Ovary (tissue), 1 donor: ENCODE measurements around the gene KCTD16.

Experiments used
- EP300 ChIP-seq: sonication (generic); formaldehyde crosslinking; IDR thresholded peaks from one replicate; pipeline ENCODE4 v1.6.1; 2017; ENCODE audit warnings: antibody characterized with exemption
- POLR2A ChIP-seq: fragments of 450-650 bp; IDR thresholded peaks from one replicate; pipeline ENCODE4 v1.6.1; 2017; ENCODE audit warnings: antibody characterized with exemption, mild to moderate bottlenecking, moderate library complexity

- TF ChIP-seq POLR2A = no peak
- TF ChIP-seq EP300 = no peak
These were observed 2.7 kb upstream of the KCTD16 start for GRCh38 chr5:144167998-144168397.
